GM19328 (cell line): ENCODE data around the gene GNAQ.
"Not testable (repeated sequence)": the region's sequence is repeated elsewhere in the genome, so short reads cannot be mapped to it uniquely, and the experiment has no call there.

Experiments used
- ATAC-seq: cut with Tn5 transposase; IDR thresholded peaks from one replicate; pipeline ENCODE4 v1.9.1; 2021; ENCODE audit warnings: mild to moderate bottlenecking, moderate library complexity; ENCODE audit not compliant: unreplicated experiment

GNAQ gene

DNA sequence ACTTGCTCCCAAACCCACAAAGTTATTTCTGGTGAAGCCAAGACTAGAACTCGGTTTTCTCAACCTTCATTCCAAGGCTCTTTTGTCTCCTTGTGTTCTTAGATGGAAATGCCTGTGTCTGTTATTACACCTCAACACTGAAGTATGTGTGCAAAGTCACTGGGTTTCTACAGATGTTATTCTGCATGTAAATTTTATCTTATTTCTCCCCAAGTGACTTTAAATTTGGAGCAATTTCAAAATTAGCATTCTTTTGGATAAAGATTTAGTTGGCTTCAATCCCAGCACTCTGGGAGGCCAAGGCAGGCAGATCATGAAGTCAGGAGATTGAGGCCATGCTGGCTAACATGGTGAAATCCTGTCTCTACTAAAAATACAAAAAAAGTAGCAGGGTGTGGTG is 279.1 kb downstream of the GNAQ start:
- no peak for ATAC-seq

DNA sequence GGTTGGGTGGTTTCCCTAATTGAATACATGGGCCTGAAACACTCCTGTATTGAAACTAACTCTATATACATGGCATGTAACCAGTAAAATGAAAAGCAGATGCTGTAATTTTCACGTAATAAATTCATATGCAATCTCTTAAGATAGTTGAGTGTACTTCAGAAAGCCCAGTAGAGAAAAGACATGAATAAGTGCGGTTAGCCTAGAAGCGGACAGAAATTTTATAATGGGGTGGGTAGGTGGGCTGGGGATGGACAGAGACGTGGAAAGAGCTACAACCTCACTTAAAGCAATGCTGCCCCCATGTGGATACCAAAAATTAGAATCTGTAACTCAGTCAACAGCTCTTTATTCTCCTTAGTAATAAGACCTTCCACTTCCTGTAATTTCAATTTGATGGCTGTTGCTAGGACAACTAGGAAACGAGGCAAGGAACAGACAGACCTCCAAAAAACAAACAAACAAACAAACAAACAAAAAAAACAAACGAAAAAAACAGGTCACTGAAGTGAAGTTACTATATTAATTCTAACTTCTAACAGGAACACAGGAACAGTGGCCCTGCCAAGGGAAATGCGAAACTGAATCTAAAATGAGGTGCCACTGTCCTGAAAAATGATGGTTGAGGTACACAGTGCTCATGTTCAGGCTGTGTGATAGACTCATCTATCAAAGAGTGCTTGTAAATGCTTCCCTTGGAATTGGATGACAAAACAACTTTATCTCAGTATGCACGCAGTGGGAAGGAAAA is 280.1 kb downstream of the GNAQ start:
- no peak for ATAC-seq

DNA sequence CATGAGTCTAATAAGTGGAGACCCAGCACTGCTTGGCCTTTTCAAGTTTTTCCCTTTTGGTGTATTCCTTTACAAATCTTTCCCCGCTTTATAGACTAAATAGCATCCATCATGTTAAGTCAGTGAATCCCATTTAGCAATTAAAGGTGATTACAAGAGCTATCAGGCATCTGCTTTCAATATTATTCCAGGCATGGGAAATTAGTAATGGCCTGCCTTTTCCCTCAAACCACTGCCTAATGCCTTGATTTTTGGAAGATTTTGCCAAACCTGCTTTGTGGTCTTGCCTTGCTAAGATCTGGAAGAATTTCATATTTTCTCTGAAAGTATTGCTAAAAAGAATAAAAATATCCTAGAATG is 280.6 kb downstream of the GNAQ start:
- ATAC-seq: no peak

DNA sequence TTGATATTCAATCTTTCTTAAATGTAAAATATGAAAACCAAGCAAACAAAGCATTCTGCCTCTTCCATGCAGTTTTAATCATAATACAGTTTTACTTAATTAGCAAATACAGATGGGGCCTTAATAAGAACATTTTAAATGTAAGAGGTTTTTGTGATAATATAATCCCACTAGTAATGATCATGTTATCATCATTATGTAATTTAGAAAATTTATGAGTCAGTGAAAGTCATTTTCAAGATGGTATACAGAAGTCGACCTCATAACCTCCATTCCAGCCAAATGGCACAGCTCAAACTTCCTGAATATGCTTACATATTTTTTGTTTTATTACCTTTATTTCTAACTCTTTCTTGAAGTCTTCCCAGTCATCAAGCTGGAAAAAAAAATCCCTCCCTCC is 281.3 kb downstream of the GNAQ start:
- no peak for ATAC-seq

DNA sequence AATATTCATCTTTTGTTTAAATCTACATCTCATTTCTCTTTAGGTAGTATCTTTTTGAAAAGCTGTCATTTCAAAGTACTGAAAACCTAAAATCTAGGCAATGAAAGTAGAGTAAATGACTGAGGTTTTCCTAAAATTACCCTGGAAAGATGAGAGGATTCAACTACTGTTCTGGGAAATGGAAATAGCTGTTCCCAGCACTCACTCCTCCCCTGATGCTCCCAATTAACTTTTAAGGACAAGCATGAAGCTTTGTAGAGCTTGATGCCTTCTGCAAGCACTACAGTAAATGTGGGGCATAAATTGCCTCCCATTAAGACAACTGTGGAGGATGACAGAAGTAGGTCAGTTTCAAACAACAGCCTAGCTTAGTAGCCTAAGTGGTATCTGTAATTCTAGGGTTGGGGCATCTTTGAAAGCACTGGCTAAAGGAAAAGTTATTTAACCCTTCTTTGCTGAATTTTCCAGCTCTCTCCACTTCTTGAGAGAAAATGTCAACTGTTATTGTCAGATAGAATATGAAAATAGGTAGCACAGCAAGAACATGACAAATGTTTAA is 283.3 kb downstream of the GNAQ start:
- ATAC-seq: no peak

DNA sequence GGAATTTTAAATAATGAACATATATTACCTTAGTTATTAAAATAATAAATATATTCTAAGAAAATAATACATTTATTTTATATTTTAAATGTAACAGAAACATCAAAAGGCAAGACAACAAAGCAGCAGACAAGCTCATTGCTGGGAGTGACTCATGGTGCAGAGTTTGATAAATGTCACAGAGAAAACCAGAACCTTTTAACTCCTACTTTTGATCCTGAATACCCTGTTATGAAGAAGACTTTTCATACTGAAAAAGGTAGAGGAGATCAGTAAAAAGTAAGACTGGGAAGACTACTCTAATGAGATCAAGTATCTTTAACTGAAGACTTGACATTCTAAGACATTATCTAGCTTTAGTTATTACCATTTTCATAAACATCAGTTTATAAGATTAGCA is 284.4 kb downstream of the GNAQ start:
- ATAC-seq: no peak

DNA sequence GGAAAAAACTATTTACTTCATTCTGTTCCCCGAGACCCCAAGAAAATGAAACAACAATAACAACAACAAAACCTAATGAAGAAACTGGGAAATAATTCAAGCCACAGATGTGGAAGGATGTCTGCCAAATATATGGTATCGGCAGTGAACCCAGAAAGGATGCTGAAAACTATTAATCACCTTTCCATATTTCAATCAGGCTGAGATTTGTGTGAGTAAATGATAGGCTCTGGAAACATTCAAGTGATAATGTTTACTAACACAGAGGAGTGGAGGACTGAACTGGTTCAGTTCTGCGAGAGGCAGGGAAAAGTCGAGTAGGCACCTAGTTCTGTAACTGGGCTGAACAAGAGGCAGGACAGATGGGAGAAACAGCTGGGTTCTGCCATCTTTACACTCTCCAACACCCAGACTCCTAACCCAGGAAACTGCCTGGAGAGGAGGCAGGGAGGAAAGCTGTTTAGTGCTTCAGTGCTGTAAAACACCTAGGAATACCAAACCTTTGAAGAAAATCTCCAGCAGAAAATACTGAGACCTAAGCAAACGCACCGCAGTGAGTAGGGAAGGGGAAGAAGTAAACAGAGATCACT is 286.7 kb downstream of the GNAQ start:
- ATAC-seq: no peak

DNA sequence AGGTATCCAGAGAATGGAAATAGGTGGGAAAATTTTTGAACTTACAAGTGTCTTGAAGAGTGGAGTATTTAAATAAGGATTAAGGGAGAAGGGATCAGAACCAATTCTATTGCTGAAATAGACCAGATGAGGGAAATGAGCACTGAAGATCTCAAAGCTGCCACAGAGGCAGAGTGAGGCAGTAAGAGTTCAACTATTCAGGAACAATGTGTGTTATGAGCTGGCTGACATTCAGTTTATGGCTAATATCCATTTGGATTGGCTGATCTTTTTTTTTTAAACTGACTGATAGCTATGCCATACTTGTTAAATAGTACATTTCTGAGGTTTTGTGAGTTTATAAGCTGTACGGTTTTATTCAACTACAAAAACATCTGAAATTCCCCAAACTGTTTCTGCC is 288.2 kb downstream of the GNAQ start:
- no peak for ATAC-seq

DNA sequence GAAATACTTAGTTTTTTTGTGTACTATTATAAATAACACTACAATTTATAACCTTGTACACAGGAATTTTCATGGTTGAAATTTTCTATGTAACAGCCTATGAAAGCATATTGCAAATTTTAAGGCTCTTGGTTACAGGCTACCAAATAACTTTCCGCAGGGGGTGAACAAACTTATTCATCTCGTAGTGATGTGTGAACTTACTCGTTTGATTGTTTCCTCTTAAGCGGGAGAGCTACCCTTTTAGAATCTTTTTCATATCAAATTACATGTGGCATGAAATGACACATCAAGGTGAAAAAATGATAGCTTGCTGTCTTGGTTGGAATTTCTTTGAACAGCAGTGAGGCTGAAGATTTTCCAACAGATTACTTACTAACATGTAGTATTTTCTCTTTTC is 292.7 kb downstream of the GNAQ start:
- ATAC-seq: no peak

DNA sequence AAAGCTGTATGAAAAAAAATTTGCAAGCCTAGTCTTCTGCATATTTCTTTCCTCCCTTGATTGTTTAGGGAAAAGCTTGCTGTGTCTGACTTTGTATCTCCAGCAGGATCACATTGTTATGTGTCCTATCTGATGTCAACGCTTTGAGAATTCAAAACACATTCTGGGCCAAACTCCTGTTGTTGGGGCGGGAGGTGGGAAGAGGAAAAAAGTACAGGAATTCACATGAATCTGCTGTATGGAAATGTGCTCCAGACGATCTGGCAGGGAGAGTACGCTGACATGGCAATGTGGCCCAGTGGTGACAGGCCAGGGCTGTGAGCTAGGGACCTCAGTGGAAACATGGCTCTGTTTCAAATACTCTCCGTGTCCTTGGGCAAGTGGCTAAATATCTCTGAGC is 296.1 kb downstream of the GNAQ start:
- no peak for ATAC-seq

DNA sequence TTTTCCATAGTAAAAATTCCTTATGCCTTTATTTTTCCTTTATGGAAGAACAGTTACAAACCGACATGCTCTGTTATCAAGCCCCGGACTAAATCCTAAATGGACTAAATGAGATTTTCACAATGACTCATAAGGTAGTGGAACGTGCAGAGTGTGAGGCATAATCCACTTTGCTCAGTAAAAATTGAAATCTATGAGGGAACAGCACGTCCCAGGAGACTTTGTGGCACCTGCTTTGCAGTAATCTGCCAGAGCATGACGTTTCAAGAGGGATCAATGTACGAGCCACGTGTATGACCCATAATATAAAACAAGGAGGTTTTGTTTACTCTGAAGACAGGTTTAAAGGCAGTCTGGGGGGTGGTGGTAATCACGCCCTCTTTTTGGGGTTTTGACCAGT is 299.7 kb downstream of the GNAQ start:
- no peak for ATAC-seq

DNA sequence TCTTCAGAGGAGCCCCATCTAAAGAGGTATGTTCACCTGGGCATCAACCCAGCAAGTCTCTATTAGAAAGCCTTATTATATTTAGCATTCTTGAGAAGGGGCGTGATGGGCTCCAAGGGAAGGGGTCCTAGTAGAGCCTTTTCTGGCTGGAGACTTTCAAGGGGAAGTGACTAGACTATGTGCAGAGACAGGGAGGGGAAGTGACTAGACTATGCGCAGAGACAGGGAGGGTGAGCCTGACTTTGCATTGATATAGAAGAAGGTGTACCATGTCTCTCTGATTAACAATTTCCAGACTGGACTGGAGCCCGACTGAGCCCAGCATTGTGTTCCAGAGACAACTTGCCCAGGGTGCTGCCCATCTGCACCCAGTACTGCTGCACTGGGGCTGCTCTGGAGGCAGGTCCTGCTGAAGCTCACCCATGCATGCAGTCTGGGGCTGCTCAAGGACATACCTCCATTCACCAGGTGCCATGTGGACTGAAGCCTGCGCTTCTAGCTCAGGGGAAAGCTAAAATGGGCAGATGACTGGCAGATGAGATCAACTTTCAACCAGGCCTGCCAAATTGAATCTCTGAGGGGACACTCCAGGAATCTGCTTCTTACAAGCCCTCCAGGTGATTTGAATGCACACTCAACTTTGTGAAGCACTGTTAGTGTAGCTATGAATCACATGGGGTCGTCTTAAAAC is 300.5 kb downstream of the GNAQ start:
- ATAC-seq: no peak

DNA sequence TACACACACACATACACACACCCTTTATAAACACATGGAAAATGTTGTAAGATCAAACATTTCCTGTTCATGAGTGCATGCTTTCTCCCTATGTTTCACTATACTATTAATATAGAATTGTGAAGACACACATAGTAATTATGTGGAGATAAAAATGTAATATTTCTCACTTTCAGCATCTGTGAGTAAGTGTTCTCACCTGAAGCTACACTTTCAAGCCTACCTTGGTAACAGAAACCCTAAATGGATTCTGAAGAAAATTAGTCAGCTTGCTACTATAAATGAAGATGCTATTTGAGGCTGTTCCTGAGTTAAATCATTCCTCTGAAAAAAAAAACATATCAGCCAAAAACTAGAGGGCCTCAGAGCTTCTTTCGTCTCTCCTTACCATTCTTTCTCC is 302.4 kb downstream of the GNAQ start:
- no peak for ATAC-seq

DNA sequence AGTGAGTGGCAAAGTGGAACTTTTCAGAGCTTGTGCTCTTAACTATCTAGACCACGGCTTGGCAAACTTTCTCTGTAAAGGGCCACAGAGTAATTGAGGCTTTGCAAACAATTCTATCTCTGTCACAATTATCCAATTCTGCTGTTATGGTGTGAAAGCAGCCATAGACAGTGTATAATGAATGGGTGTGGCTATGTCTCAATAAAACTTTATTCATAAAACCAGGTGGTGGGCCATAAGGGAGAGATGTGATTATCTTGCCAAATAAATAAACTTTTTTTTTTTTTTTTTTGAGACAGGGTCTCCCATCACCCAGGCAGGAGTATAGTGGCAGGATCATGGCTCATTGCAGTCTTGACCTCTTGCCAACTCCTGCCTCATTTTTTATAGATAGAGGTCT is 304.8 kb downstream of the GNAQ start:
- no peak for ATAC-seq

DNA sequence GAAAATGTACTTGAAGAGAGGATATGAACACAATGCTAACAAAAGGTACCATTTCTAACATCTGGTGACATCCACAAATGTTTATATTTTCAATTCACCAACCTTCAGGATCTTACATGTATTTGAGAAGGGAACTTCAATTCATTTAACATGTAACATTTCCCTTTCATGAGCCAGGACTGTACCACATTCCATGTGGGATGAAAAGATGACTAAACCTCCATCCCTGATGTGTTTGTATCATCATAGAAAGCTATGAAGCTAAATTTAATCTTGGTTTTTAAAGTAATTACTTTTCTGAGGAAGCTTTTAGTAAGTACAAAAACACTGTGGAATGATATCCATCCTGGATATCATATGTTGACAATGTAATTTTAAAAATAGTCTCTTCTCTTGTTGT is 305.3 kb downstream of the GNAQ start:
- no peak for ATAC-seq

DNA sequence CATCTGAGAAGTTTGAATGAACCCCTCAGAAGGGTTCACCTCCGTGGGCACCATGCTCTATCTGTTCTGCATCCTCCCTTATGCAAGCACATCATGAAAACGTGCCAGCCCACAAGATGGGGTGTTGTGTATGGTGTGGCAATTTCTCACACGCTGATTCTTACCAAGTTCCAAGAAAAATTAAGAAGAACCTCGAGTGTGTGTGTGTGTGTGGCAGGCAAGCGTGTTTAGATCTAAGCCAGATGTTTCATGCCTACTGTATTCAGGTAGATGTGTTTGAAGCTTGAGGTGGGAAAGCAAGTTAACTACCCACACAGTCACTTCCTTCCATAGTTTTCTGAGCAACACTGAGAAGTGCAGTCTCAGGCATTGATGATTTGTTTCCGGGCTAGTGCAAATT is 305.8 kb downstream of the GNAQ start:
- ATAC-seq: no peak

DNA sequence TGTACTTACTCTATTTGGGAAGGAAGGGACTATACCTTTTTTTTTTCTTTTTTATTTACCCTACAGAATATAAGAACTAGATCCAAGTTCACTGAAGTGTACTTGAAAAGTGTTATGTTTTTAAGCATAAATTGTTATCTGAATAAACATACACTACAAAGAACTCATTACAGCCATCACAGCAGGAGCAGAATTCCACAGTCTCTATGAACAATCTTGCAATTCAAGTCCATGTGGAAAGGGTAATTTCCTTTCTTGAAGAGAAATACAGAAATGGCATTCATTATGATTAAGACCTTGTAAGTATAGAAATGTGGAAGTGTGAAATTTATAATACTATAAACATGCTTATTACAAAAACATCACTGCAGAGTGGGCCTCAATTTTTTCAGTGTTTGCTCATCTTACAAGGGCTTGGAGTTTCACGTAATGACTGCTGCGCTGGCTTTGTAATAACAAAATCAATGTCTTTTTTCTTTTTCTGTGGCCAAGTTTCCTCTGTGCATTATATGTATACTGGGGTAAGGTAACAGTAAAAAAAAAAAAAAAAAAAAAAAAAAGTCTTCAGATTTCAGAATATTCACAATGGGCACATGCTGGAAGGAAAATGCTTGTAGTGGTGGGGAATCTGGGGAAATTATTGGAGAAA is 306.4 kb downstream of the GNAQ start:
- no peak for ATAC-seq

DNA sequence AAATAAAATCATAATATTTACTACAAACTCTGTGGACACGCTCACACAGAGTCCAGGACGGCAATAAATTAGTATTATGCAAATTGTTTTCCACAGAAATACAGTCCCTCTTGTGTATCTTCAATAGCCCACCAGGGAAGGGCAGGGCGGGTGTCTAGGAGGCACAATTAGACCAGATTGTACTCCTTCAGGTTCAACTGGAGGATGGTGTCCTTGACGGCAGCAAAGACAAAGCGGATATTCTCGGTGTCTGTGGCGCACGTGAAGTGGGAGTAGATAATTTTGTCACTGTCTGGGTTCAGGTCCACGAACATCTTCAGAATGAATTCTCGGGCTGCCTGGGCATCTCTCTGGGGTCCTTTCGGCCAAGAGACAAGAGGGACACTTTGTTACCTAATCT is 310.5 kb downstream of the GNAQ start:
- ATAC-seq: not testable (repeated sequence)

DNA sequence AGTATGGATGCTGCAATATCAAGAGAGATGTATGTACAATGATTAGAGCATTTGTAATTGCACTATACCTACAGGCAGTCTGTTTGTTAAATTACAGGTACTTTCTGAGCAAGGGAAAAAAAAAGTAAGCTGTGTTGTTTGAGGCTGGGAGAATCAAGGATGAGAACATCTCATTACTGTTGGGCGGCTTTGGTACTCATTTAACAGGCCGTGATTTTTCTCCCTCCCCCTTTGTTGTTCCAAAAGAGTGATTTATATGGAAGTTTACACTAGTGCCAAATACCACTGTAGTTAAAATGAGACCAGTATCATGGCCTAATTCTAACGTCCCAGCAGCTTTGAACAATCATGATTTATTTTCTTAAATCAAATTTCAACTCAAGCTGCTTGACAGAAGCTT is 312.3 kb downstream of the GNAQ start:
- no peak for ATAC-seq

DNA sequence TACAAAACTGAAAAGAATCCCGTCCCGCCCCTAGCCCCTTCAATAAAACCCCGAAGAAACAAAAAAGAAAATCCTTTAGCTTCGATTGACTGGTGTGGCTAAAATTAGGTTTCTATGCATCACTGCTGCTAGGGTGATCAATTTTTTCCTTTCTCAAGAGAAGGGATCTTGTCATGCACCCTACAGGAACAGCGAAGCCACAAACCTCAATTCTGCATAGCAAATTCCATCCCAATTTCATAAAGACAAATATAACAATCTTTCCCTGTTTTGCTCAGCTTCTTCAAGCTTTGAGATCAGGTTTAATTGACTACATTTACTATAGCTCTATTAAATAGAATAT is 313.3 kb downstream of the GNAQ start:
- ATAC-seq: not testable (repeated sequence)

DNA sequence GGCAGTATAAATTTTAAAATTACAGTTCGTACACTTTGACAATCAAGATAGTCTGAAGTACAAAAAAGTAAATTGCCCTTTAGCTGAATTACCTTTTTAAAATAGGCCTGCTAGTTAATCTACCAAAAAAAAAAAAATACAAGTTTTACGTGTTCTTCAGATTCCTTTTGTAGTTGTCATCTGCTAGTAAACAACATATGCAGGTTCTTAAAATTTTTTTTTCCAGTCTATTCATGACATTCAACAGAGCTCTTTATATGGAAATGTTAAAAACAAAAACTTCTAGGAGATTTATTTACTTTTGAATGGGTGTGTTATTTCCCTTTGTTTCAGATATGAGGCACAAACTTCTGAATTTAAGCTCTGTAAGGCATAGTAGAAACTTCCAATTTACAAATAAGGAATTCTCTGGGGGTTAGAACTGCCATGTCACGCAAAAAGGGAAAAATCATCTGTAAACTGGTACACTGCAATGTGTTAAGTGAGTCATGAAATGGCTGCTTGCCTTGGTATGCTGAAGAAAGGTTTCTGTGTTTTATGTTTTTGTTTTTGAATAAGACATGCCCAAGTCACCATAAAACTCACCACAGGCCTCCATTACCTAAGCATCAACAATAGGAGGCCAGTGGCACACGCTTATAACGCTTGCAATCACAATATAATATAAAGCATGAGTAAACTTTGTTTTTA is 313.9 kb downstream of the GNAQ start:
- ATAC-seq: not testable (repeated sequence)
